ENCODE measurements around the gene EED. TPM values are rescaled to one million over a fixed set of nuclear protein-coding genes. Genes with fewer than 3 reads are reported as not detected.

Gene EED
- total and polyA plus RNA-seq, 11 donors, result 4.9 to 13.5 (median 11.4) TPM

DNA sequence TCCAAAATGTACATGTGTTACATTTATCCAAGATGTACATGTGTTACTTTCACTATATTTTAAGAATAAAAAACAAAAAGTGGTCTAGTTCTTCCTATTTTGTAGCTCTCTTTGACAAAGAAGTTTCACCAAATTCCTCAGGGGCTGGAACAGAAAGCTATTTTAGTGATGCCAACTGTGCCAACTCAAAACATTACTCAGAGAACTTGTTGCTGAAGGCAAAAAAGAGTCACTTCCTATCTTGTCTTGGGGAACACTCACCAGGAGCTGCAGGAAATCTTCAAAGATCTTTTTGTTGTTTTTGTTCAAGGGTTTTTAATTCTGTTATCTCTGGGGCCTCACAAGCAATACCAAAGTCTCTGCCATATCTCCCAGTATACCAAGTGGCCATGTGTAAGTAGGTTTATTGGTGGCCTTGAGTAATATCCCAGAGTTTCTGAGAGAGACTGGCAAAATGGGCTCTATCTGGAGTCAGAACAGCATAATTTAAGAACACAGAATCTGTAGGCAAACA is 13.6 kb upstream of the EED start:
- Histone ChIP-seq H3K9me3 (no peaks in the 10 kb centered on the region), H3K4me3 (no peak overlapping the region)
- no peak for ATAC-seq

DNA sequence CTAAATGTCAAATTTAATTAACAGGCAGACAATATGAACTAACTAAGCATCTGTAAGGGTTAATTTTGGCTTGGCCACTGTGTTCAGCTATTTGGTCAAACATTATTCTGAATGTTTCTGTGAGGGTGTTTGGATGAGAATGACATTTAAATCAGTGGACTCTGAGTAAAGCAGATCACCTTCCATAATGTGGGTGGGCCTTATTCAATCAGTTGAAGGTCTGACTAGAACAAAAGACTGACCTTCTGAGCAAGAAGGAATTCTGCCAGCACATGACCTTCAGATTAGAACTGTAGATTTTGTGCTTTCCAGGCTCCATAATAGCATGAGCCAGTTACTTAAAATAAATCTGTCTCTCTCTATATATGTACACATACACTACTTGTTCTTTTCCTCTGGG is 12.0 kb upstream of the EED start:
- no peak for TF ChIP-seq POLR2A (IDR thresholded peaks at IDR 0.05)
- intact Hi-C loops (cut with DNase I), result no loop called here
- H3K9me3 ChIP-seq, result no peaks in the 10 kb centered on the region
- no peak overlapping the region for H3K4me3 ChIP-seq
- DNase-seq, result no peak
- H3K36me3 ChIP-seq, result no peaks in the 10 kb centered on the region
- peak in 2 of 4 donors; percentile 18 to 27 for ATAC-seq
- no peak overlapping the region for H3K27ac ChIP-seq
- H3K4me1 ChIP-seq, result peaks cover 0 to 10% (median 0%) of the 10 kb centered on the region in 12 donors
- H3K27me3 ChIP-seq, result no peaks in the 10 kb centered on the region

More for the DNA sequence above, 13.6 kb upstream of the EED start:
- TF ChIP-seq, protein P1, sequence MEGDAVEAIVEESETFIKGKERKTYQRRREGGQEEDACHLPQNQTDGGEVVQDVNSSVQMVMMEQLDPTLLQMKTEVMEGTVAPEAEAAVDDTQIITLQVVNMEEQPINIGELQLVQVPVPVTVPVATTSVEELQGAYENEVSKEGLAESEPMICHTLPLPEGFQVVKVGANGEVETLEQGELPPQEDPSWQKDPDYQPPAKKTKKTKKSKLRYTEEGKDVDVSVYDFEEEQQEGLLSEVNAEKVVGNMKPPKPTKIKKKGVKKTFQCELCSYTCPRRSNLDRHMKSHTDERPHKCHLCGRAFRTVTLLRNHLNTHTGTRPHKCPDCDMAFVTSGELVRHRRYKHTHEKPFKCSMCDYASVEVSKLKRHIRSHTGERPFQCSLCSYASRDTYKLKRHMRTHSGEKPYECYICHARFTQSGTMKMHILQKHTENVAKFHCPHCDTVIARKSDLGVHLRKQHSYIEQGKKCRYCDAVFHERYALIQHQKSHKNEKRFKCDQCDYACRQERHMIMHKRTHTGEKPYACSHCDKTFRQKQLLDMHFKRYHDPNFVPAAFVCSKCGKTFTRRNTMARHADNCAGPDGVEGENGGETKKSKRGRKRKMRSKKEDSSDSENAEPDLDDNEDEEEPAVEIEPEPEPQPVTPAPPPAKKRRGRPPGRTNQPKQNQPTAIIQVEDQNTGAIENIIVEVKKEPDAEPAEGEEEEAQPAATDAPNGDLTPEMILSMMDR (IDR thresholded peaks at IDR 0.05), result no peak
- TF ChIP-seq POLR2A (IDR thresholded peaks at IDR 0.05), result no peak
- intact Hi-C loops (cut with DNase I), result no loop called here
- no peaks in the 10 kb centered on the region for H3K36me3 ChIP-seq
- H3K27me3 ChIP-seq, result no peaks in the 10 kb centered on the region
- peaks cover 0 to 10% (median 0%) of the 10 kb centered on the region in 12 donors for H3K4me1 ChIP-seq
- H3K27ac ChIP-seq, result no peak overlapping the region
- DNase-seq, result no peak

DNA sequence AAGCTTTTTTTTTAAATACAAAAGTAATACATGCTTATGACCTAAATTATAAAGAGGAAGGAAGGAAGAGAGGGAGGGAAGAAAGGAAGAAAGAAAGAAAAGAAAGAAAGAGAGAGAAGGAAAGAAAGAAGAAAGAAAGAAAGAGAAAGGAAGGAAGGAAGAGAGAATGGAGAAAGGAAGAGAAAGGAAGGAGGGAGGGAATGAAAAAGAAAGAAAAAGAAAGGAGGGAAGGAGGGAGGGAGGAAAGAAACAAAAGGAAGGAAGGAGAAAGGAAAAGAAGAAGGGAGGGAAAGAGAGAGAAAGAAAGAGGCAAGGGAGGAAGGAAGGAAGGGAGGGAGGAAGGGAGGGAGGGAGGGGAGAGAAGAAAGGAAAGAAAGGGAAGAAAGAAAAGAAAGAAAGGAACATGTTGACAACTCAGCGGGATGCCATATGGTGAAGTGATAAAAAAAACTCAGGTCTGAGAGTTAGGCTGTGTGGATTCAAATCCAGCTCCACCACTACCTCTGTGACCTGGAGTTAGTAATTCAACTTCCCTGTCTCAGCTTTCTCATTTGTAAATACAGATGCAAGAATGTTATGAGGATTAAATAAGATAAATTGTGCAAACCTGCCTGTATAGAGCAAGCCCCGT is 9.6 kb upstream of the EED start:
- Histone ChIP-seq H3K27me3 (no peaks in the 10 kb centered on the region), H3K9me3 (no peaks in the 10 kb centered on the region), H3K27ac (no peak overlapping the region), H3K4me3 (no peak overlapping the region), H3K36me3 (no peaks in the 10 kb centered on the region), H3K4me1 (peaks cover 0 to 10% (median 0%) of the 10 kb centered on the region in 12 donors)
- intact Hi-C loops (cut with DNase I), result no loop called here
- no peak for ATAC-seq
- TF ChIP-seq, protein P1 (IDR thresholded peaks at IDR 0.05), result no peak
- no peak for TF ChIP-seq POLR2A (IDR thresholded peaks at IDR 0.05)
- WGBS, 4 donors, result 52 to 55% (median 53%) methylated on average over 2 of the region's 2 CpGs
- no peak for DNase-seq

DNA sequence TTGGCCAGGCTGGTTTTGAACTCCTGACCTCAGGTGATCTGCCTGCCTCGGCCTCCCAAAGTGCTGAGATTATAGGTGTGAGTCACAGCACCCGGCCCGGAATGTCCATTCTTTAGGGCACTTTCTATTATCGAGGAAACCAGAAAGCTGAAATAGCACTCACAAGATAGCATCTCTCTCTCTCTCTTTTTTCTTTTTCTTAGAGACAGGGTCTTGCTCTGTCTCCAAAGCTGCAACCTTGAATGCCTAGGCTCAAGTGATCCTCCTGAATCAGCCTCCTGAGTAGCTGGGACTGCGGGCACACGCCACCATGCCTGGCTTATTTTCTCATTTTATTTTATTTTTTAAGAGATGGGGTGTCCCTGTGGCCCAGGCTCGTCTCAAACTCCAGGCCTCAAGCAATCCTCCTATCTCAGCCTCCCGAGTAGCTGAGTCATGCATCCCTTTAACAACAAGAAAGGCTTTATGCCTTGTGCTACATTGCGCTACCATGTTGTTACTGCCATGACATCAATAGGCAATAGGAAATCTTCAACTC is 7.2 kb upstream of the EED start:
- Histone ChIP-seq H3K9me3 (no peaks in the 10 kb centered on the region), H3K4me3 (no peak overlapping the region), H3K36me3 (no peaks in the 10 kb centered on the region), H3K27me3 (peaks cover 0 to 3% (median 0%) of the 10 kb centered on the region in 9 donors), H3K4me1 (no peaks in the 10 kb centered on the region), H3K27ac (no peak overlapping the region)
- DNase-seq (no peak), ATAC-seq (no peak)
- TF ChIP-seq POLR2A (IDR thresholded peaks at IDR 0.05), result no peak
- TF ChIP-seq, protein P1 (IDR thresholded peaks at IDR 0.05), result no peak
- intact Hi-C loops (cut with DNase I), result no loop called here
- WGBS, 4 donors, result 82 to 95% (median 94%) methylated on average over 9 of the region's 9 CpGs
